Stomach (tissue), 4 donors: ENCODE measurements around the gene GJC1.

Experiments used
- CTCF ChIP-seq, 7 experiments: fragments of 450-650 bp in 4 of 7; fragments of 200-600 bp in 3 of 7; sonication (generic) in 3 of 7; IDR thresholded peaks; one replicate each; pipeline ENCODE4 v1.5.1; 2016 to 2019; ENCODE audit warnings: antibody characterized with exemption in 7 of 7, control low read depth in 2 of 7, mild to moderate bottlenecking in 1 of 7
- POLR2A ChIP-seq, 4 donors: fragments of 450-650 bp; IDR thresholded peaks; one replicate each; pipeline ENCODE4 v1.6.1; 2016; ENCODE audit warnings: antibody characterized with exemption in 4 of 4, control low read depth in 2 of 4, mild to moderate bottlenecking in 1 of 4, moderate library complexity in 1 of 4
- POLR2AphosphoS5 ChIP-seq, 3 donors: sonication (generic); formaldehyde crosslinking; IDR thresholded peaks; one replicate each; pipeline ENCODE4 v1.6.1; 2016; ENCODE audit warnings: antibody characterized with exemption in 3 of 3

DNA sequence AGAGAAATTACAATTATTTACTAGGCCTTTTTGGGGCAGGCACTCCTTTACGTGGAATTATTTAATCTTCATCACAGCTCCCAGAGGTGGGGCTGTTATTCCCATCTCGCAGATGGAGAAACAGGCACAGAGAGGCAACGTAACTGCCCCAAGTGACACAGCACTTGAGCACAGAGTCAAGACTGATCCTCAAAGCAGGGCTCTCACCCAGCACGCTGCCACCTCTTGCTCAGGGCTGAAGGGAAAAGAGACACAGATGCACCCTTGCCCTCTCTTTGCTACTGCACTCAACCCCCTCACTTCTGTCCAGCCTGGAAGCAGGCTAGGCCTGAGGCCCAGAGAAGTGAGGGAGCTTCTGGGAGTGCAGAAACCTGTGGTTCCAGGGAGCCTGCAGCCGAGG is 66.9 kb downstream of the GJC1 start:
- TF ChIP-seq POLR2A (IDR thresholded peaks at IDR 0.05) (no peak), POLR2AphosphoS5 (IDR thresholded peaks at IDR 0.05) (no peak), CTCF (IDR thresholded peaks at IDR 0.05) (no peak)
